Measurements from ENCODE around the gene ARL8B. TPM values are rescaled to one million over a fixed set of nuclear protein-coding genes. Genes with fewer than 3 reads are reported as not detected.

Gene ARL8B
- total and polyA plus RNA-seq, 10 of the 15 experiments (the other 5 are each of a cell fraction or from before 2014, with no cell fraction given), result 22.0 to 80.6 (median 43.7) TPM

GRCh38 chr3:5126586-5126985 lies 4.5 kb downstream of the ARL8B start:
- no peak overlapping the region for H2AFZ ChIP-seq (ENCODE audit: control insufficient read depth, low read depth, low read length)
- DNase-seq (ENCODE audit: low read depth, low spot score) (no peak), ATAC-seq (no peak), FAIRE-seq (no peak)
- no peaks in the 10 kb centered on the region for H3K27me3 ChIP-seq (replicated peaks in 1 of 2; ENCODE audit: control insufficient read depth in 2 of 2, insufficient read depth in 2 of 2, low read length in 1 of 2)
- H3K4me1 ChIP-seq (ENCODE audit: control insufficient read depth, insufficient read depth, low read length), result no peaks in the 10 kb centered on the region
- BruUV-seq (replicated peaks), result no TSS peak
- in situ Hi-C loops (cut with MboI) (loop anchor here (10.0 kb wide), 1 partner anchor 168 kb away; no protein-coding TSS in a partner anchor), intact Hi-C loops (cut with micrococcal nuclease; ENCODE audit: unreplicated experiment) (no loop called here)
- ChIA-PET RAD21 (ENCODE audit: unreplicated experiment) (interaction anchor here (0.7 to 1.7 kb wide), 3 partner anchors 10 to 415 kb away, joined by 3 to 5 read pairs (median 4); no protein-coding TSS in a partner anchor), POLR2A (interaction anchor here (0.7 to 1.5 kb wide), 3 partner anchors 18 to 94 kb away, joined by 3 to 4 read pairs (median 3); no protein-coding TSS in a partner anchor), SMC1A (ENCODE audit: uncharacterized antibody, unreplicated experiment) (interaction anchor here (0.7 to 4.7 kb wide), 8 partner anchors 9 to 415 kb away, joined by 3 to 38 read pairs (median 3); no protein-coding TSS in a partner anchor), CTCF (interaction anchor here (1.0 to 6.6 kb wide), 4 partner anchors 11 to 72 kb away, joined by 3 to 62 read pairs (median 7); no protein-coding TSS in a partner anchor)
- peaks cover 0 to 3% of the 10 kb centered on the region in 2 experiments; a peak in 2 of 4 replicates for H3K36me3 ChIP-seq (ENCODE audit: control insufficient read depth in 2 of 2, insufficient read depth in 2 of 2, low read length in 1 of 2)
- no peak overlapping the region for H3K27ac ChIP-seq (ENCODE audit: control insufficient read depth, insufficient read depth)
- no peak overlapping the region for H3K4me3 ChIP-seq
- peak overlapping the region; percentile 30 for H3K4me2 ChIP-seq (ENCODE audit: control insufficient read depth, insufficient read depth)
- peak in 1 of 2 experiments; percentile 68; a peak in 2 of 4 replicates for TF ChIP-seq CEBPB (IDR thresholded peaks at IDR 0.05; ENCODE audit: borderline replicate concordance in 1 of 2, low read depth in 2 of 2, low read length in 2 of 2)
- no peak for TF ChIP-seq KDM1A (IDR thresholded peaks at IDR 0.05; ENCODE audit: borderline replicate concordance)
- H3K9ac ChIP-seq (ENCODE audit: control insufficient read depth, insufficient read depth, low read length), result no peak overlapping the region
- H4K20me1 ChIP-seq (ENCODE audit: control insufficient read depth, insufficient read depth), result no peaks in the 10 kb centered on the region
- peaks cover 90% of the 10 kb centered on the region for H3K79me2 ChIP-seq (ENCODE audit: control insufficient read depth, insufficient read depth, low read length)
- no peaks in the 10 kb centered on the region for H3K9me3 ChIP-seq (replicated peaks; ENCODE audit: control insufficient read depth, insufficient read depth, low read length)

- ChIA-PET CTCF (no interaction called here), RAD21 (ENCODE audit: unreplicated experiment) (no interaction called here), SMC1A (ENCODE audit: uncharacterized antibody, unreplicated experiment) (no interaction called here), POLR2A (no interaction called here)
- FAIRE-seq (no peak), ATAC-seq (no peak), DNase-seq (ENCODE audit: low read depth, low spot score) (no peak)
- intact Hi-C loops (cut with micrococcal nuclease; ENCODE audit: unreplicated experiment) (no loop called here), in situ Hi-C loops (cut with MboI) (loop anchor here (10.0 kb wide), 1 partner anchor 166 kb away; no protein-coding TSS in a partner anchor)
- Histone ChIP-seq H4K20me1 (ENCODE audit: control insufficient read depth, insufficient read depth) (no peaks in the 10 kb centered on the region), H3K9me3 (replicated peaks; ENCODE audit: control insufficient read depth, insufficient read depth, low read length) (no peaks in the 10 kb centered on the region), H3K9ac (ENCODE audit: control insufficient read depth, insufficient read depth, low read length) (no peak overlapping the region), H3K4me1 (ENCODE audit: control insufficient read depth, insufficient read depth, low read length) (no peaks in the 10 kb centered on the region), H3K79me2 (ENCODE audit: control insufficient read depth, insufficient read depth, low read length) (peaks cover 88% of the 10 kb centered on the region), H2AFZ (ENCODE audit: control insufficient read depth, low read depth, low read length) (no peak overlapping the region), H3K4me3 (no peak overlapping the region), H3K4me2 (ENCODE audit: control insufficient read depth, insufficient read depth) (no peak overlapping the region), H3K27ac (ENCODE audit: control insufficient read depth, insufficient read depth) (no peak overlapping the region), H3K27me3 (replicated peaks in 1 of 2; ENCODE audit: control insufficient read depth in 2 of 2, insufficient read depth in 2 of 2, low read length in 1 of 2) (no peaks in the 10 kb centered on the region), H3K36me3 (ENCODE audit: control insufficient read depth in 2 of 2, insufficient read depth in 2 of 2, low read length in 1 of 2) (peaks cover 0 to 3% of the 10 kb centered on the region in 2 experiments; a peak in 2 of 4 replicates)
- no TSS peak for BruUV-seq (replicated peaks)
- 92% methylated on average over 2 of the region's 2 CpGs for WGBS (ENCODE audit: insufficient coverage, insufficient replicate concordance, low lambda C conversion rate, missing lambda C conversion rate)
- TF ChIP-seq SUPT20H (IDR thresholded peaks at IDR 0.05; ENCODE audit: borderline replicate concordance, control insufficient read depth, low read depth, low read length), result no peak
- TF ChIP-seq SREBF1 (IDR thresholded peaks at IDR 0.05; ENCODE audit: low read length), result no peak
- no peak for TF ChIP-seq USF1 (IDR thresholded peaks at IDR 0.05; ENCODE audit: borderline replicate concordance, extremely low read length, insufficient read depth, low read depth, low read length)
- TF ChIP-seq MEF2A (IDR thresholded peaks at IDR 0.05; ENCODE audit: insufficient read depth, low read depth, low read length), result no peak
- no peak for TF ChIP-seq STAT3 (IDR thresholded peaks at IDR 0.05; ENCODE audit: low read depth, low read length)
- TF ChIP-seq CREM (IDR thresholded peaks at IDR 0.05; ENCODE audit: low read depth), result no peak
- no peak for TF ChIP-seq EGR1 (IDR thresholded peaks at IDR 0.05; ENCODE audit: borderline replicate concordance in 1 of 2, low read depth in 2 of 2, low read length in 2 of 2)
- TF ChIP-seq SIX5 (IDR thresholded peaks at IDR 0.05; ENCODE audit: low read depth, low read length, severe bottlenecking), result no peak
- no peak for TF ChIP-seq ELK1 (IDR thresholded peaks at IDR 0.05; ENCODE audit: low read depth, low read length)
- no peak for TF ChIP-seq CBX5 (IDR thresholded peaks at IDR 0.05; ENCODE audit: low read depth)
- no peak for TF ChIP-seq TCF7 (IDR thresholded peaks at IDR 0.05; ENCODE audit: borderline replicate concordance)
- TF ChIP-seq EP300 (IDR thresholded peaks at IDR 0.05; ENCODE audit: borderline replicate concordance in 1 of 2, control insufficient read depth in 1 of 2, low read depth in 2 of 2, low read length in 2 of 2), result no peak
Measured at GRCh38 chr3:5128849-5129248, 6.8 kb downstream of the ARL8B start.

Data from GM12878 (cell line).